OCI-M2 (cell line): ENCODE data around the gene ZNF532.

Experiments
- DNase-seq: peaks from one replicate; lab custom pipeline; 2025; ENCODE audit not compliant: unreplicated experiment; lab: John Stamatoyannopoulos, UW

ZNF532 gene

GRCh38 chr18:58937071-58937886 lies 72.6 kb downstream of the ZNF532 start:
- DNase-seq, result no peak

GRCh38 chr18:58937887-58938267 lies 73.2 kb downstream of the ZNF532 start:
- DNase-seq, result no peak

- DNase-seq, result no peak
These were observed 76.9 kb downstream of the ZNF532 start for GRCh38 chr18:58941426-58942099.

- DNase-seq, result no peak
These were observed 79.2 kb downstream of the ZNF532 start for GRCh38 chr18:58943896-58944295.

GRCh38 chr18:58947136-58947732 lies 82.6 kb downstream of the ZNF532 start:
- DNase-seq, result no peak

- no peak for DNase-seq
These were observed 84.4 kb downstream of the ZNF532 start for GRCh38 chr18:58949031-58949430.

DNA sequence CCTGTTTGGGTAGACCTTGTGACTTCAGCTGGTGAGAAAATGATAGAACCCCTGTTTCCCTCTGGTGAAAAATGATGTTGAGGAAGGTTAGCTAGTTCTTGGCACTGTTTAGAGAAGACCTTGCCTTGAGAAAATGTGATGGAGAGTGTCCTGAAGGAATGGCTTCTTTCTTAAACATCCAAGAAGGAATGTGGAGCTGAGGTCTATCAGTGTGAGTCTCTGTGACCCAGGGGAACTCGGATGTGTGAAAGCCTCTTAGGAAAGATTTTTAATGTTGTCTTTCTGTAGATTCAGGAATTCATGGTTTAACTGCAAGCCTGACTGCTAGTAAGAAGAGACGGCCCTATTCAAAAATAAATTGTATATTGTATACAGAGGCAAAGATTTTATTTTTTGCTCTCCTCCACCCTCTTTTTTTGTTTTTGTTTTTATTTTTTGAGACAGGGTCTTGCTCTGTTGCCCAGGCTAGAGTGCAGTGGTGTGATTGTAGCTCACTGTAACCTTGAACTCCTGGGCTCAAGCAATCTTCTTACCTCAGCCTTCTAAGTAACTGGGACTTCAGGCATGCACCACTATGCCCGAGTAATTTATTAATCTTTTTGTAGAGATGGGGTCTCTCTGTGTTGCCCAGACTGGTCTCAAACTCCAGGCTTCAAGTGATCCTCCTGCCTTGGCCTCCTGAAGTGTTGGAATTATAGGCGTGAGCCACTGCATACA lies 87.5 kb downstream of the ZNF532 start:
- DNase-seq, result no peak

DNA sequence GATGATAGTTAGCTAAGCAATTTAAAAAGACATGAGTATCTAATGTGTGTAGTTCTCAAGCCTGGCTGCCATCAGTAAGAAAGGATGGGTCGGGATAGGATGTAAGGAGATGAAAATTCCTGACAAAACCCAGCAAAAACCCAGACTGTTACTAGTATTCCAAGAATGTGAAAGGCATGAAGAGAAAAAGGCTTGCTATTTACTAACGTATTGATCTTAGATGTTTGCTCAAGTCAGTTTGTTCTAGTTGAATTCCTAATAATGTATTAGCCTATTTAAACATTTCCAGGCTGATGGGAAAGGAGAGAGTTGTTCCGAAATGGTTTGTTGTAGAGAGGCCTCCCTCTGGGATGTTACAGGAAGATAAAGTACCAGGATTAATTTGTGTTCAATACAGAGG lies 88.2 kb downstream of the ZNF532 start:
- no peak for DNase-seq

GRCh38 chr18:58953627-58954026 lies 89.0 kb downstream of the ZNF532 start:
- no peak for DNase-seq

GRCh38 chr18:58955001-58955400 lies 90.3 kb downstream of the ZNF532 start:
- no peak for DNase-seq

- no peak for DNase-seq
These were observed 91.1 kb downstream of the ZNF532 start for GRCh38 chr18:58955738-58956137.

- DNase-seq, result no peak
These were observed 94.0 kb downstream of the ZNF532 start for GRCh38 chr18:58958628-58959027.

DNA sequence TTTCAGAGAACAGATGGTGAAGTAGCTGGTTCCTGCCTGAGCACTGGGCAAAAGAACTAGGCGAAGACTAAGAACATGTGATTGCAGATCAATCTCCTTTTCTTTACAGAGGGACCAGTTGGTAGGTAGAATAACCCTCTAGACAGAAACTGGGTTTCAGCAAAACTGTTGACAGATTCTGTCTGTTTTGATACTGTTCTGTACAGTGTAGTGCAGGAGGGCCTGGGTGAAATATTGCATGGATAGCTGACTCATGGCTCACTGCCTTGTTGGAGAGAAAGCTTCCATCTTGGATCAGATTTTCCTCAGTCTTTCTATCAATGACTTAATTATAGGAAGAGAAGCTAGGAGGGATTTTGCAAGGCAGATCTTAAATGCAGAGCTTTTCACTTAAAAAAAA lies 95.8 kb downstream of the ZNF532 start:
- no peak for DNase-seq

- no peak for DNase-seq
These were observed 96.5 kb downstream of the ZNF532 start for GRCh38 chr18:58960946-58961722.

- DNase-seq, result no peak
These were observed 97.7 kb downstream of the ZNF532 start for GRCh38 chr18:58962336-58962735.

DNA sequence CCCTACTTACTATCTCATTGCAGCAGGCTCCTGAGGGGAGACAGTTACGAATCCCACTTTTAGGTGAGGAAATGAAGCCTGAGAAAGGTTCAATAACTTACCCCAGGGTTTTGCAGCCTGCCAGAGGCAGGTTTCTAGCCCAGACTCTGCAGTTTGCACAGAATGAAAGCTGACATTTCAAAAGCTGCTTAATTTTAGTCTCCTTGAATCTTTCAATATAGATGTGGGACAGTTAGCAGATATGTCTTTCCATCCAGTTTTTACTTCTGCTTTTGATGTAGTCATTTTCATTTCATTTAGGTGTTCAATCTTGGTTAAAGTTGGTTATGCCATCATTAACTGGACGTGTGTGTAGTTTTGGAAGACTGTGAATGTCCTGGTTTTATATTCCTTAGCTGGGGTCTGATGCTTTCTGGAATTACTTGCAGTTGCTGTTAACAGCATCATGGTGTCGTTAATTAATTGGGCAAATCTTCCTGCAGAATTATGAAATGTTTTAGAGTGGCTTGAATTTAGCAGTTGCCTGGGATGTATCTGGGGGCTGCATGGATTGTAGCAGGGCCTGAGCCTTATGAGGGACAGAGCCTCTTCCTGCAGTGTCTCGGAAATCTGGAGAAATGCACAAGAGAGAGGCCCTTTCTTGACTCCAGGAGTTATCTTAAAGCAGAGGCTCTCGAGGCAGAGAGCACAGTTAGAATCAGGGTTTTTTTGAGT lies 100.8 kb downstream of the ZNF532 start:
- no peak for DNase-seq

GRCh38 chr18:58966005-58966677 lies 101.5 kb downstream of the ZNF532 start:
- no peak for DNase-seq

DNA sequence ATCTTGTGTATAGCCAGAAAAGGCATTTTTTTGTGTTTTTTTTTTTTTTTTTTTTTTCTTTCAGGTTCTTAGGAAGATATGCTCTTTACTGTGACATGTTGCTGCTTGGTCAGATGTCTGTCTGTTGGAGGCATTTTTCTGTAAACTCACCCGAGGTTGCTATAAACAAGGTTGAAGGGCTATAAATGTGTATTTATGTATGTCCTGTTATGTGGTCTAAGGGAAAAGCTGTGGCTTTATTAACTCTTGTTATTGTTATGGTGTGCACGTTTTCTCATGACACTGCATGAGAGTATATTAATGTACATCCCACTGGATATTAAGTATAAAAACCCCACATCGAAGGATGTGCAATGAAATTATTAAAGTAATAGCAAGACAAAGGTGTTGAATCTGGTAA lies 102.0 kb downstream of the ZNF532 start:
- DNase-seq, result no peak

DNA sequence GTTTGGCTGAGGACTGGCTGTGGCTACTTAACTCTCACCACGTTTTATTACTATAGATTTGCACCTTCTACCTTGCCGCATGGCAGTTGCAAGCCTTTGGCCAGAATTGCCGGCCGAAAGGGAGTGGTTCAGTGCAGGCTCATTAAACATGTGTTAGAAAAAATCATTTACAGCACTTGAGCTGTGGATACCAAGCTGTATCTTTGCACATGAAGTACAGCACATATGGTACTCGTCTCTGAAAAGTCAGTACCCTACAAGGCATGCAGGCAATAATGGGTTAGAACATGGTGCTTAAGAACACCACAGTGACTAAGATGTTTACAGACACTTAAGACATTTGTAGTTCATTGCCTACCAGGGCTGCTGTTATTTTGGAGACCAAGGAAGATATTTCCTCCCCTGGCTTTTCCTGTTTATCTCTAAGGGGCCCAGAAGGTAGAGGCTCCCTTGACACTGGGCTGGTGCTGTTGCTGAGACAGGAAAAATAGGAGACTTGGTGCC lies 103.1 kb downstream of the ZNF532 start:
- no peak for DNase-seq
